HL-60 (cell line): ENCODE measurements around the gene MORC1.

Experiments
- REST ChIP-seq: IDR thresholded peaks from 2 replicates; pipeline ENCODE4 v1.6.1; 2012; ENCODE audit warnings: low read depth; ENCODE audit not compliant: insufficient replicate concordance
- TF ChIP-seq, protein P1 (sequence below): IDR thresholded peaks from one replicate; pipeline ENCODE4 v1.5.1; 2011; ENCODE audit warnings: low read length, control low read depth, inconsistent platforms; ENCODE audit not compliant: insufficient read depth

DNA sequence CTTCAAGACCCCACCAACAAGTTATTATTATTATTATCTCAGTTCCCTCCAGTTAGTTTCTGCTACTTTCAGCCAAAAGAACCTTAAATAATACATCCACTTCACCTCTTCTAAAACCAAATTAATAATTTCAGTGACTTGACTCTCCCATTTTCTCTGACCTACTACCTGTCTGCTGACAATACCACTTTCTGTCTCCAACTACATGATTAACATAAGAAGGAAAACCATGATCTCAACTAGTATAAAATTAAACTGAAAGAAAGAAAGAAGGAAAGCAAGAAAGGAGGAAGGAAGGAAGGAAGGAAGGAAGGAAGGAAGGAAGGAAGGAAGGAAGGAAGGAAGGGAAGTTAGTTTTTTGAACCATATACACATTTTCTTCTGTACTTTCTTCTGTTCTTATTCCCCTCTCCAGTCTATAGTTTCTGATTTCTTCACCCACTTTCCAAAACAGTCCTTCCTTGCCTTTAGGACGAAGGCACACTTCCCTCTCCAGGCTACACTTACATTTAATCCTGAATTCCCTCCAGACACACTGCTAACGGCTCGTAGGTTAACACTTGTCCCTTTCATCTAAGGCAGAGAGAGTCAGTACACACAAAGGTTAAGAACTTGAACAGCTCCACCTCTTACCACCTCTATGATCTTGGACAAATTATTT lies 84.8 kb downstream of the MORC1 start:
- no peak for TF ChIP-seq REST
- TF ChIP-seq, protein P1, sequence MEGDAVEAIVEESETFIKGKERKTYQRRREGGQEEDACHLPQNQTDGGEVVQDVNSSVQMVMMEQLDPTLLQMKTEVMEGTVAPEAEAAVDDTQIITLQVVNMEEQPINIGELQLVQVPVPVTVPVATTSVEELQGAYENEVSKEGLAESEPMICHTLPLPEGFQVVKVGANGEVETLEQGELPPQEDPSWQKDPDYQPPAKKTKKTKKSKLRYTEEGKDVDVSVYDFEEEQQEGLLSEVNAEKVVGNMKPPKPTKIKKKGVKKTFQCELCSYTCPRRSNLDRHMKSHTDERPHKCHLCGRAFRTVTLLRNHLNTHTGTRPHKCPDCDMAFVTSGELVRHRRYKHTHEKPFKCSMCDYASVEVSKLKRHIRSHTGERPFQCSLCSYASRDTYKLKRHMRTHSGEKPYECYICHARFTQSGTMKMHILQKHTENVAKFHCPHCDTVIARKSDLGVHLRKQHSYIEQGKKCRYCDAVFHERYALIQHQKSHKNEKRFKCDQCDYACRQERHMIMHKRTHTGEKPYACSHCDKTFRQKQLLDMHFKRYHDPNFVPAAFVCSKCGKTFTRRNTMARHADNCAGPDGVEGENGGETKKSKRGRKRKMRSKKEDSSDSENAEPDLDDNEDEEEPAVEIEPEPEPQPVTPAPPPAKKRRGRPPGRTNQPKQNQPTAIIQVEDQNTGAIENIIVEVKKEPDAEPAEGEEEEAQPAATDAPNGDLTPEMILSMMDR: no peak
